DMS153 treated with DMSO at 0.1 percent for 48 hours (cell line): ENCODE results near the gene ANKRD33B.
"Not testable (repeated sequence)": the region's sequence is repeated elsewhere in the genome, so short reads cannot be mapped to it uniquely, and the experiment has no call there.

Experiments used
- DNase-seq: peaks from one replicate; lab custom pipeline; 2025; ENCODE audit not compliant: unreplicated experiment; lab: John Stamatoyannopoulos, UW

ANKRD33B gene

DNA sequence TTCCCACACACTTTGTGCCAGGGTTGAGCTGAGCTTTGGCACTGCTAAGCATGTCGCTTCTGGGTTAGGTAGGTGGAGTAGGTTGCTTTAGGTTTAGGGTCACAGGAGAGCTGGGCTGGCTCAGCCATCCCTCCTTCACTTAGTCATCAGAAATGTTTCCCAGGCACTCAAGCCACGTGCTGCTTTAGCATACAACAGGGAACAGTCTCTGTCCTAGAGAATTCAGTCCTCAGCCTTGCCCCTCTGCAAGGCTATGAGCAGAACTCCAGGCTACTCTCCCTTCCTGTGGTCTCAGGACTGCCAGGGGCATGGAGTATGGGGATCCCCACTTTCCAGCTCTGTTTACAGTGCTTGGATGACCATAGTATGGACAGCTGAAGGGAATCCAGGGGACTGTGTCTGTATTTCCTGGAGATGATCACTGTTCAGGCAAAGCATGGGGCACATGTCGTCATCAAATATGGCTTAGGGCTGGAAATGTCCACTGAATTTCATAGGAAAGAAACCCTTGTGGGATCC lies 7.5 kb upstream of the ANKRD33B start:
- DNase-seq = no peak

DNA sequence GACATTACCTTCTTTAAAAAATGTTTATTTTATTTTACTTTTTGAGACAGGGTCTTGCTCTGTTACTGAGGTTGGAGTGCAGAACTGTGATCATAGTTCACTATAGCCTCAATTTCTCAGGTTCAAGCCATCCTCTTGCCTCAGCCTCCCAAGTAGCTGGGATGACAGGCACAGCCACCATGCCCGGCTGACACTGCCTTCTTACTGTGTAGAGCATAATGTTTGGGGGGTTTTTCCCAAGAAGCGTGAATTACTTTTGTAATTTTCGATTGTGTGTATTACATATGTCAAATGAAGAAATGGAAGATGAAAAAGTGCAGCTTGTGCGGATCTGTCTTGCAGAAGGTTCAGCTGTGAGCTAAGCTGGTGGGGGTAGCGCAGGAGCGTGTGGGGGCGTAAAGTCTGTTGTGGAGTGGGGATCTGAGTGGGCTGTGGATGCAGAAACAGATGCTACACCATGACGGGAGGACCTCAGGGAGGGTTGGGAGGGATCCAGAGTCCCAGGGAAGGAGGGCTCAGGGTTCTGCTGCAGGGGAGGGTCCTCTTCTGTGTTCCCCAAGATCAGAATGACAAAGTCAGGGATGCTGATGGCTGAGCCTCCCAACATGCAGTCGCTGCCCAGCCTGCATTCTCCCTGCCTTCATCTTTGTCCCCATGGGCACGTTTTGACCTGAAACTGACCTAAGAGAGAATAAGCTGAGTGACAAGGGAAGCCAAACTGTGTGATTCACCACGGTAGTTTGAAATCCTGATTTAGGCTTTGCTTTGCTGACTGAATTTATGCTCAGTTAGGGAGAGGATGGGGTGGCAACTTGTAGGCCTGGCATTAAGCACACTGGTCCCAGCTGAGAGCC lies 6.8 kb upstream of the ANKRD33B start:
- no peak for DNase-seq

DNA sequence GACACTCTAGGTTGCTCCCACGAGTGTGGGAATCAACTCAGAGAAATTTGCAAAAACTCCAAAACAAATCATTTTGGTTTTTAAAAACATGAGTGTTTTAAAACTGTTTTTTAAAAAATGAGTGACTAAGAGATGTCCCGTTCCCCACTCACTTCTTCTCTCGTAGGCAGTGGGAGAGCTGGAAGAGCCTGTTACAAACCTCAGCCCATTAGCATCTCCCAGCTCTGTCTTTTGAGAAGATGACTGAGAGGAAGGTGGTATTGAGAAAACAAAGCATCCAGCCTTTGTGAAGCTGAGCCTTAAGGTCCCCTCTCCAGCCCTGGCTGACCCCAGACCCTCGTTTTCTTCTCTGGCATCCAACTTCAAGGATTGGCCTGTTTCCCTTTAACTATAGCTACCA lies 4.7 kb upstream of the ANKRD33B start:
- no peak for DNase-seq

DNA sequence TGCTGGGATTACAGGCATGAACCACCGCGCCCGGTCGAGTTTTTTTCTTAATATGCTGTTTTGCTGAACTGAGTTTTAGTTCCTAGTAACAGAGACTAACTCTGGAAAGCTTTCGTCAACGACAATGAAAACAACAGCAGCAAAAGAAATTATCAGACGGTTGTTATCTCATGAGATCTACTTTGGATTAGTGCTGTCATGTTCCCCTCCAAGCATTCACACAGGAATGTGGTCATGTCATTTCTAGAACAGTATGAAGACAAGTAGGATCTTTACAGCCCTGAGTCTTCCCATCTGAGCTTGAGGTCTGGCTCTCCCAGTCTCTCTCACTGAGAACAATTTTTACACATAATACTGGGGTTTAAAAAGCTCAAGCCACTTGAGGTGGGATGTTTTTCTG lies 4.0 kb upstream of the ANKRD33B start:
- DNase-seq = no peak

DNA sequence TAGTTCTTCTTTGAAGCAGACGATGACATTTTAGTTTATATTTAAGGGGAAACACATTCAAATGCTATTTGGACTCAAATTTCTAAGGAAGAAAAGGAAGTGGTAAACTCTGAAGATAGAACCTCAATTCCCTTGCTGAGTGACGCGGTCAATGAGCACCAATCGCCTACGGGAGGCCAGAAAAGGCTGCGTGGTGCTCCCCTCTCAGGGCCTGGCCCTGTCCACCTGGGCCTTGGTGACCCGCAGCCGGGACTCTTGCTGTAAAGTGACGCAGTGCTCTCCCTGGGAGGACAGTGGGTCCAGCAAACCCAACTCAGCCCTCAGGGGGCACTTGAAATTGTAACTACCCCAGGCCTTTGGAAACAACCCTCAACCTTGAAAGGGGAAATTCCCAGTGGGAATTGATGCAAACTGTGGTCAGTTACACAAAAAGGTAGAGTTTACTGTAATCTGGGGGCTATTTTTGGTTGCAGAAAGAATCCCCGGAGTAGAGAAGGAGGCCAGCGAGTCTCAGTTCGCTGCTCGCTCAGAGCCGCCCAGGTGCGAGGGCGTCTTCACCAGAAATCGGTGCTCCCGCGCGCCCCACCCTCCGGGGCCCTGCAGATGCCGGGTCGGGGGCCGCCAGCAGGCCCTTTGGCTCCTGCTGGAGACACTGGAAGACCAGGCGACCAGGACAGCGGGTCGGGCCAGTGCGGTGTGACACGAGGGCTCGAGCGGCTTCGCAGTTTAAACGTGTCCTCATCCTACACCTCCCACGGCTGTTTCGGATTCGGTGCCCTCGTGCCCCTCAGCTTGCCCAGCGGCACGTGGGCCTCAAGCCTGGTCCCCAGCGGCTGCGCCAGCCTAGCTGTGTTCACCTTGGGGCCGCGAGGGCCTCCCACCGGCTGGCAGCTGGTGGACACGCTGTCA lies 1.4 kb upstream of the ANKRD33B start:
- DNase-seq = no peak

DNA sequence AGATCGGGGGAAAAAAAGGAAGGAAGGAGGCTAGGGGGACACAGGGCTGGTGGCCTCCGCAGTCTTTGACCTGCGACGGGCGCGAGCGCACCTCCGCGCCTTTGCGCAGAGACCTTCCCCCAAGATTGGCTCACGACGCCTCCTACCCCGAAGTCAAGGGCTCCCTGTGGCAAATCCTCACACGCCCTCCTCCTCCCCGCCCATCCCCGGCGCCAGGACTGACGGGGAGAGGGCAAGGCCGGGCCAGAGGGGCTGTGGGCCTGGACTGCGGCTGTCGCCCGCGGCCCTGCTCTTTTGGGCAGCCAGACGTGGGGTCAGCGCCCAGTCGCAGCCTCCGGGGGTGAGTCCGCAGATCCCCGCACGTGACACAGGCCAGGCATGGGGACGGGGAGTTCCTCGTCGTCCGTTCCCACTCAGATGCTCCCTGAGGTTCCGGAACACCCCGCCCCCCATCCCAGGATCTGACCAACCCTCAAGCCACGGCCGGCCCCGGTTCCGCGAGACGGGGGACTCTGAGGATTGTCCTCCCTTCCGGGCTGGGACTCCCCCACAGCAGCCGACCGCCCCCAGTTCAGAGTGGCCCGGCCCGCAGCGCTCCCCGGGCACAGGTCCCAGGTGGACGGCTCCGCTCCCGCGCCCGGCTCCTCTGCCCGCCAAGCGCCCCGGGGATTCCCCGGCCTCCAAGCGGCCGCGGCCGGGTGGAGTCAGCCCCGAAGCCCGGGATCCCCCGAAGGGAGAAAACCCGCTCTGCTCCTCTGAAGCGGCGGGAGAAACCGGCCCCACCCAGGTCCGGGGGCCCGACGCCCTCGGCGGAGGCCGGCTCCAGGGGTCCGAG lies 543 bp upstream of the ANKRD33B start:
- no peak for DNase-seq

DNA sequence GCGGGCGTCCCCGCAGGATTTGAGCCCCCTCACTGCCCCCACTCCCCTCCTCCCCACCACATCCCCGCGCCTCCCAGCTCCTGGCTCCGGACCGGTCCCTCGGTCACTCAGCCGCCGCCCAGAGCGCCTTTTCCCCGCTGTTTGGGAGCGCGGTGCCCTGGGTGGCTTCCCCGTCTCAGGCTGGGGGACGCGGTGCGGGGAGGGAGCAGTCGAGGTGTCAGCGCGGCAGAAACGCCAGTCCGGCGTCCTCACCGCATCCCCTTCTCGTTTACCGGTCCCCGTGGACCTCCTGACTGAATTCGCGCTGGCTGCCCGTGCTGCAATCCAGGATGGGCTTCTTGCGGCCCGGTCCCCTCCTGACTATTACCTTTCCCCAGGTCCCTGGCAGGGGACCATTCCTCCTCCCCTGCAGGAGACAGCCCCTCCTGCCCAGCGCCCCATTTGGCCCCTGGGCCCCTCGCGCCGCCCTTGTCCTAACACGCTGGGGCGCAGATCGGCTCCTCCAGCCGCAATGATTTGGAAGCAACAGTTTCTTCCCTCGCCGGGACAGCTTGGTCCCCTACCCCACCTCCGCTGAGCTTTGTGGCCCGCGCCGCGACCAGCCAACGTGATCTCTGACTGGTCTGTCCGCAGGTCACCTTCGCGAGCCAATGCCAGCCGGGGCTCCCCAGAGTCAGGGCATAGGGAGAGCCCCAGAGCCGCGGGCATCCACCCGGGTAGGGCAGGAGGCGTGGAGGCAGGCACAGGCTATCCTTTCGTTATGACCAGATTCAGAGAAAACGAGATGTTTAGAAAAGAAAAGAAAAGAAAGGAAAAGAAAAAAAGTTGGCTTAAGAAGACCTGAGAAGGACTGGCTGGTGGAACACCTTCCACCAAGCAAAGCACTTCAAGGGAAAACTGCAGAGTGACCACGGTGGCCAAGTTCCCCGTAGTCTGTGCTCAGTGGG lies 1.2 kb downstream of the ANKRD33B start:
- DNase-seq = no peak

DNA sequence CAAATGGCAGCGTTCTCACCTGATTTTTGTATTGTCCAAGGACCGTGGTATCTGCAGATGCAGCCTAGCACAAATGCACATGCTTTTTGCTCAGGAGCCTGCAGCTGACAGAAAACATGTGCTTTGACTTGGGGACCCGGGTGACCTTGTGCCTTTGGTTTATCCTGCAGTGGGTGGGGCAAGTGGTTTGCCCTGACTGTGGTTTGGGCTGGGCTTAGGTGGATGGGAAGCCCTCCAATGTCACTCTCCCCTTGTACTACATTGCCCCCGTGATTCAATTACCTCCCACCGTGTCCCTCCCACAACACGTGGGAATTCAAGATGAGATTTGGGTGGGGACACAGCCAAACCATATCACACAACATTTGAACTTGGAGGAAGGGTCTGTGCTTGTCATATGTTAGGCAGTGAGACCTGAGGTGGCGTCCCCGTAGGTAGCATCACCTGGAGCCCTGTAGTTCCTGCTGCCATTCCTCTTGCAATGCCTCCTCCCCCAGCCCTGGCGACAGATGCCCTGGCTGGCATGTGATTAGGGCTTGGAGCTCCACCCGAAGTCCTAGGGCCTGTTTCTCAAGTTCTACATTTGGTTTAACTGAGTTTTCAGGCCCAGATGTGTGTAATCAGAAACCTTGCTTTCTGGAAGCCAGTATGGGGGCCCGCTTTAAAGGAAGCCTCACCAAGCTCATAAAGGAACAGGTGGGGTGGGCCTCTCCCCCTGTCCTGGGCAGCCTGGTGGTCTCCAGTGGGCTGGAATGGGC lies 2.1 kb downstream of the ANKRD33B start:
- DNase-seq = no peak

DNA sequence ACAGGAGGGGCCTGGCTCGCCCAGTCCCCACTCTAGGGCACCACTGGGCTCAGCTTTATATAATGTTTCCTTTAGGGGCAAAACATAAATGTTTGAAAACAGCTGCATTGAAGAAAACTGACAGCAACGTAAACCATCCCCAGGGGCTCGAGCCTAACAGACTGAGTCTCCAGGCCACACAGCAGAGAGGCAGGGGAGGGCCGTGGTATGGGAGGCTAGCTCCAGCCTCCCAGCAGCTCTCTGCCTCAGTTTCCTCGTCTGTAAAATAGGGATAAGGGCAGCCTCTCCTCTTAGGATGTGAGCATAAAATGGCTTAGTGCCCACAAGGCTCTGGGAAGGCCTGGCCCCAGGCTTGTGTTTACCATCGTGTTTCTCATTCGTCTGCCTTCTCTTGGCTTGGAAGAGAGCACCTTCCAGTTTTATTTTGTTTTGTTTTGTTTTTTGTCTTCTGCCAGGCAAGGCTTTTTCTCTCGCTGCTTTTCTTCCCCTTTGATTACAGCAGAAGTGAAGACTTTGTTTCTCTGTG lies 2.7 kb downstream of the ANKRD33B start:
- no peak for DNase-seq

DNA sequence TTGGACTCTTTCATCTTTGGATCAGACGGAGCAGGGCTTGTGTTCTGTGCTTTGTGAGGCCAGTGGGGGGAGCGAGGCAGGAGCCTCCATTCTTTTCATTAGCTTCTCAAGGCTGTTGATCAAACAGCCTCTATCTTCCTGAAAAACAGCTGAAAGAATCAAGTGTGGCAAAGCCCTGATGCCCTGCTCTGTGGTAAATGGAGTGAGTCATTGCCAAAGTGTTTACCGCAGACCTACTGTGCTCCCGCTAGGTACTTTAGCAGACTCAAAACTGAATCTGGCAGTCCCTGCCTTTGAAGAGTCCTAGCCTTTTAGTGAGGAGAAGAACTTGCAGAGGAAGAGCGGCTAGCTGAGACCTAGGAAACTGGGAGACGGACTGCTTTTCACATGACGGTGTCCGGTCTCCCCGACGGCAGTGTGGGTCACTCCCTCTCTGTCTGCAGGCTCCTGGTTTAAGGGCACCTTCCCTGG lies 3.3 kb downstream of the ANKRD33B start:
- no peak for DNase-seq

DNA sequence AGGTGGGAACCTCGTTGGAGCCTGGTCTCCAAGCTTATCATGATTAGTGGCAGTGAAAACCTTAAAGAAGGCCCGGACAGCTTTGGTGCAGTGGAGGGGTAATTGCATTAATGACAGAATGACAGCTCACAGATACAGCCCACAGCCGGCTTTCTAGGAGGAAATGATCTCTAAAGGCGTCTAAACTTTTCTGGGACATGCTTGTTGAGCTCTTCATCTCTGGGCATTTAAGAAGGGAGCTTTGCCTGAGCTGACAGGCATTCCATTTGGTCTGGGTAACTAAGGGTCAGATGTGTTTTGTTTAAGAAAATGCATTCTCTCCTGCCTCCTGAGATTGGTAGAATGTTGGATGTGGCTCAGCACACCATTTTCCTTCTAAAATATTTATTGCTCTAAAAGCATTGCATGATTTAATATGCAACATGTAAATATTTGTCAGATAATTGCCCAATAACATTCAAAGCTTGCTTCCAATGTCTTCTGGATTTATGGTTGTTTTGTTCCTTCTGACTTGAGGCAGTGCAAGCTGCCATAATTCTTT lies 4.0 kb downstream of the ANKRD33B start:
- DNase-seq = no peak

DNA sequence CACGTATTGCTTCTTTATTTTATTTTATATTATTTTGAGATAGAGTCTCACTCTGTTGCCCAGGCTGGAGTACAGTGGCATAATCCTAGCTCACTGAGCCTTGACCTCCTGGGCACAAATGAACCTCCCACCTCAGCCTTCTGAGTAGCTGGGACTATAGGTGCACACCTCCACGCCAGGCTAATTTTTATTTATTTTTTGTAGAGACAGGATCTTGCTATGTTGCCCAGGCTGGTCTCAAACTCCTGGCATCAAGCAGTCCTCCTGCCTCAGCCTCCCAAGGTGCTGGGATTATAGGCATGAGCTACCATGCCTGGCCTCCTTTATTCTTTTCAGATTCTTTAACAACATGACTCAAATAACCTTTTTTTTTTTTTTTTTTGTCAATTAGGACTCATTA lies 6.7 kb downstream of the ANKRD33B start:
- DNase-seq = not testable (repeated sequence)

DNA sequence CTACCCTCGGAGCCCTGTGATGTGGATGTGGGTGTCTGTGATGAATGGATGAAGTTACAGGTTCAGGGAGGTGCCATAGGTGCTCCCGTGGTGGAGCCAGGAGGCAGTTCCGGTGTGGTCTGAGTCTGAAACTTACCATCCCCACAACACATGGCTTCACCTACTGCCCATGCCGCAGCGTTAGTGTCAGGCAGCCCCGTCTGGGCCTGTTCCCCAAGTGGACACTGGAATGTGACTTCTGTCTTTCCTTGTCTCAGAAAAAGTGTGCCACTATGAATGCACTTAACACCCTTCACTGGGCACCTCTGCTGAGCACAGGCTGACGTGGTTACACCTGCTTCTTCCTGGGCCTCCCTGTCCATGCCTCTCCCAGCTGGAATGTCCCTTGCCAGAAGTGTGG lies 8.6 kb downstream of the ANKRD33B start:
- no peak for DNase-seq

DNA sequence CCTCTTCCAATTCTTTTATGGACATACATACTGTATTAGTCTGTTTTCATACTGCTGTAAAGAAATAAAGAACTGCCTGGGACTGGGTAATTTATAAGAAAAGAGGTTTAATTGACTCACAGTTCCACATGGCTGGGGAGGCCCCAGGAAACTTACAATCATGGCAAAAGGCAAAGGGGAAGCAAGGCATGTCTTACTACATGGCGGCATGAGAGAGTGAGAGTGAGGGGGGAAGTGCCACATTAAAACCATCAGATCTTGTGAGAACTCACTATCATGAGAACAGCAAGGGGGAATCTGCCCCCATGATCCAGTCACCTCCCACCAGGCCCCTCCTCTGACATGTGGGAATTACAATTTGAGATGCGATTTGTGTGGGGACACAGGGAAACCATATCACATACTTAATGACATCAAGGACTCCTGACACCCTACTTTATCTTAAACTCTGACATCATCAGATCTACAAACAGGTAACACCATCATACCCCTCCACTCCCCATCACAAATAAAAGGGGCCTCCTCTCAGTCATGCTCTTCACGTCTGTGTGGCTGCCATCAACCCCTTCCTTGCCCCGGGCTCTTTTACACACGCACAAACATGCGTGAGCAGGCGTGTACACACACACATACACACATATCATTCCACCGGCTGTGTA lies 9.7 kb downstream of the ANKRD33B start:
- no peak for DNase-seq

DNA sequence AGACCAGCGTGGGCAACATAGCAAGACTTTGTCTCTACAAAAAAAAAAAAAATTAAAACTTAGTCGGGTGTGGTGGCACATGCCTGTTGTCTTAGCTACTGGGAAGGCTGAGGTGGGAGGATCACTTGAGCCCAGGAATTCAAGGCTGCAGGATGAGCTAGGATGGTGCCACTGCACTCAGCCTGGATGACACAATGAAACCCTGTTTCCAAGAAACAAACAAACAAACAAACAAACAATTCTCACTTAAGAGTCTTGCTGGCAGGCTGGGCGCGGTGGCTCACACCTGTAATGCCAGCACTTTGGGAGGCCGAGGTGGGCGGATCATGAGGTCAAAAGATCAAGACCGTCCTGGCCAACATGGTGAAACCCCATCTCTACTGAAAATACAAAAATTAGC lies 11.0 kb downstream of the ANKRD33B start:
- DNase-seq = not testable (repeated sequence)

DNA sequence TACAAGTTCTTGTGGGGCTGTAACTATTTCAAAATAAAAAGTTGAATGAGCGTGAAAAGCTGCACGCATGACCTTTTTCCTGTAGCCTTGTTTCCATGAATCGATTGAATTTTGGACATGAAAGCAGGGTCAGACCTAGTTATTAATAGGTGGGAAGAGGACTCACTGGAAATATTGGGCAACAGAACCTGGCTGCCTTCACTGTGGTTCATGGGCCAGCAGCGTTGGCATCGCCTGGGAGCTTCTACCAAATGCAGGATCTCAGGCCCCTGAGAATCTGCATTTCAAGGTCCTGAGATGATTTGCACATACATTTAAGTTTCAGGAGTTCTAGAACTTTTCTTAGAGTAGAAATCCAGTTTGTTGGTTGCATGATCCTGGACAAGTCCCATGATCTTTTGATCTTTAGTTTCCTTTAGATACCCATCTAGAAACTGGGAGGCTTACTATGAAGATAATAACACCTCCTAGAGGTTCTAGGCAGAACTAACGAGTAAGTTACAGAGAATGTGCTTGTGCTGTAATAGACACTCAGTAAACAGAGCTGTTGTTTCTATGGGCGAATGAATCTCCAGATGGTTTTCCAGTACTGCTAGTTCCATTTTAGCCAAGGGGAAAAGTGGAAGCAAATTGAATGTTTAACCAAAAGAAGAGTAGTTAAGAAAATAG lies 12.4 kb downstream of the ANKRD33B start:
- DNase-seq = no peak

DNA sequence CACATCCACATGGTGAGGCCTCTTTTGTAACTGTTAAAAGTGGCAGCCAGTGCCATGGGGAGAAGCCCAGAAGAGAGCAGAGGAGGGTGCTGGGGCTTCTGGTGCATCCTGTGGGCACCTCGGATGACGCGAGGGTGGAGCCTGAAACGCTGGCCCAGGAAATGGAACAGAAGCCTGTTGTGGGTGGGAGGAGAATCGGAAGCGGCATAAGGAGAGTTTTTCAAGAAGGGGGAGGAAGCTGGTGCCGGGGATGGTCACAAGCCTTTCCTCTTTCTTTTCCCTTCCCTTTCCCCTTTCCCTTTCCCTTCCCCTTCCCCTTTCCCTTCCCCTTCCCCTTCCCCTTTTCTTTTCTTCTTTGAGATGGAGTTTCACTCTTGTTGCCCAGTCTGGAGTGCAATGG lies 12.9 kb downstream of the ANKRD33B start:
- no peak for DNase-seq
